HG02623 (cell line): Measurements from ENCODE around the gene AKAP1.

Source experiments
- ATAC-seq: cut with Tn5 transposase; IDR thresholded peaks from one replicate; pipeline ENCODE4 v1.9.1; 2021; ENCODE audit warnings: moderate library complexity; ENCODE audit not compliant: unreplicated experiment

Gene AKAP1

GRCh38 chr17:57158795-57159194 is 73.7 kb downstream of the AKAP1 start:
- no peak for ATAC-seq

DNA sequence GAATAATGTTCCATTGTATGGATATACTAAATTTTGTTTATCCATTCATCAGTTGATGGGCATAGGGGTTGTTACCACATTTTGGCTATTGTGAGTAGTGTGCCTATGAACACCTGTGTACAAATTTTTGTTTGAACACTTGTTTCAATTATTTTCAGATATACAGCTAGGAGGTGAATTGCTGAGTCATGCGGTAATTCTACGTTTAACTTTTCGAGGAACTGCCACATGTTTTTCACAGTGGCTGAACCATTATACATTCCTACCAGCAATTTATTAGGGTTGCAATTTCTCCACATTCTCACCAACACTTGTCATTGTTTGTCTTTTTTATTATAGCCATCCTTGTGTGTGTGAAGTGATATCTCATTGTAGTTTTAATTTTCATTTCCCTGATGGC is 75.6 kb downstream of the AKAP1 start:
- no peak for ATAC-seq

- no peak for ATAC-seq
These were observed 79.8 kb downstream of the AKAP1 start for GRCh38 chr17:57164814-57165213.

DNA sequence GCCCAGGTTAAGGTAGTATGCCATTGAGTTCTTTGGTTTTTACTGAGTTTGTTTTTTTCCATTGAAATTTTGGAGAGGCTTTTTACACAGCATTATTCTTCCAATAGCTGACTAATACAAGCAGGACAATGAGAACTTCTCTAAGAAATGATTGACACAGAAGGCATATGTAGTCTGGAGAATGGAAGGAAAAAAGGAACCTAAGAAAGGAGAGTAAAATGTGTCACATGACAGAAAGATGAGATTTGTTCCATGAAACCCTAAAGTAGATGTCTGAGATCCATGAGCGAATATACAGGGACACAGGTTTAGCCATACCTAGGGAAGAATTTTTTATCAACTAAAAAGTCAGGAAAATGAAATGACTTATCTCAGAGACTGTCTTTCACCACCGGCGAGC is 80.7 kb downstream of the AKAP1 start:
- ATAC-seq, result no peak

- ATAC-seq, result no peak
These were observed 81.8 kb downstream of the AKAP1 start for GRCh38 chr17:57166803-57167202.

DNA sequence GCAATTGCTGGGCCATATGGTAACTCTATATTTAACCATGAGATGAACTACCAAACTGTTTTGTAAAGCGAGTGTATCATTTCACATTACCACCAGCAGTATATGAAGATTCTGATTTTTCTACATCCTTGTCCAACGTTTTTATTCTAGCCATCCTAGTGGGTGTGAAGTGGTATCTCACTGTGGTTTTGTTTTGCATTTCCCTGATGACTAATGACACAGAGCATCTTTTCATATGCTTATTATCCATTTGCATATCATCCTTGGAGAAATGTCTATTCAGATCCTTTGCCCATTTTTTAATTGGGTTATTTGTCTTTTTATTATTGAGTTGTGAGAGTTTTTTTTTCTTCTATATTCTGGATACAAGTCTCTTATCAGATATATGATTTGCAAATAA is 83.6 kb downstream of the AKAP1 start:
- no peak for ATAC-seq

DNA sequence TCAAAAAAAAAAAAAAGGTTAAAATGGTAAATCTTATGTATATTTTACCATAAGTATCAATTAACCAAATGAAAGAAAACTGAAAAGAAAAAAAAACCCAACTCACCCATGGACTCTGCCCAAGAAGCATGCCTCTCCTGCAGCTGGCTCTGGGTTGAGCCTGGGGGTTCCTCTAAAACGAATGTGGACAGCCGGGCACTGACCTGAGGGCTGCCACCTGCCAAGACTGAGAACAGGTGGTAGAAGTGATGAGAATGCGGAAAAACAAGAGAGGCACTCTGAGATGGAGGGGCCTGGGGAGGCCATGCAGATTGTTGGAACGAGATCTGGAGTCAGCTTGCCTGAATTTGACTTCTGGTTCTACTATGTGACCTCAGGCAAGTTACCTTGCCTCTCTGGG is 85.8 kb downstream of the AKAP1 start:
- no peak for ATAC-seq
